Measurements from ENCODE around the gene DBNDD2.

Gene DBNDD2

GRCh38 chr20:45390931-45391330 lies 17.2 kb upstream of the DBNDD2 start:
- no peak for TF ChIP-seq CTCF (IDR thresholded peaks at IDR 0.05)

- no peak for TF ChIP-seq CTCF (IDR thresholded peaks at IDR 0.05)
These were observed 16.5 kb upstream of the DBNDD2 start for GRCh38 chr20:45391559-45391958.

- peak; percentile 24; the same call in 1 of the 2 replicates for TF ChIP-seq CTCF (IDR thresholded peaks at IDR 0.05)
These were observed 15.4 kb upstream of the DBNDD2 start for GRCh38 chr20:45392733-45393132.

- no peak for TF ChIP-seq CTCF (IDR thresholded peaks at IDR 0.05)
These were observed 13.6 kb upstream of the DBNDD2 start for GRCh38 chr20:45394221-45395113.

- no peak for TF ChIP-seq CTCF (IDR thresholded peaks at IDR 0.05)
These were observed 13.0 kb upstream of the DBNDD2 start for GRCh38 chr20:45395114-45395415.

GRCh38 chr20:45399018-45399417 lies 9.1 kb upstream of the DBNDD2 start:
- TF ChIP-seq CTCF (IDR thresholded peaks at IDR 0.05), result no peak

GRCh38 chr20:45400346-45401031 lies 7.6 kb upstream of the DBNDD2 start:
- TF ChIP-seq CTCF (IDR thresholded peaks at IDR 0.05), result no peak

Data from LNCAP (cell line).